HepG2 (cell line): ENCODE measurements around the gene PISD. TPM values are rescaled to one million over a fixed set of nuclear protein-coding genes. Genes with fewer than 3 reads are reported as not detected.
A peak's percentile ranks its signal among the peaks of the same experiment; 100 is the strongest.

ENCODE experiments used
- ARID5B ChIP-seq: IDR thresholded peaks from 2 replicates; pipeline ENCODE4 v1.4.0; 2020; ENCODE audit warnings: mild to moderate bottlenecking, missing genetic modification reagents
- HOXA3 ChIP-seq: sonication (generic); formaldehyde crosslinking; IDR thresholded peaks from 2 replicates; pipeline ENCODE4 v1.5.0; 2020; ENCODE audit warnings: missing genetic modification reagents
- MEIS2 ChIP-seq: sonication (generic); formaldehyde crosslinking; IDR thresholded peaks from 2 replicates; pipeline ENCODE4 v1.9.0; 2021; ENCODE audit warnings: mild to moderate bottlenecking, missing genetic modification reagents
- MYPOP ChIP-seq: sonication (generic); formaldehyde crosslinking; IDR thresholded peaks from 2 replicates; pipeline ENCODE4 v1.8.1; 2023; ENCODE audit warnings: mild to moderate bottlenecking, moderate library complexity, missing genetic modification reagents
- PRDM15 ChIP-seq: sonication (generic); formaldehyde crosslinking; IDR thresholded peaks from 2 replicates; pipeline ENCODE4 v1.4.0; 2020; ENCODE audit warnings: missing genetic modification reagents
- RBM22 ChIP-seq: fragments of 200-400 bp; formaldehyde crosslinking; optimal IDR thresholded peaks from 2 replicates; pipeline ENCODE3; 2017; ENCODE audit warnings: mild to moderate bottlenecking, low read length, moderate library complexity
- RERE ChIP-seq: IDR thresholded peaks from 2 replicates; pipeline ENCODE4 v1.6.1; 2016; ENCODE audit warnings: low read depth, missing genetic modification reagents, missing compliant biosample characterization
- RFX5 ChIP-seq: IDR thresholded peaks from 2 replicates; pipeline ENCODE4 v1.6.1; 2011; ENCODE audit warnings: low read depth, low read length, improper control_type of control experiment
- SMAD9 ChIP-seq: sonication (generic); formaldehyde crosslinking; IDR thresholded peaks from 2 replicates; pipeline ENCODE4 v1.5.1; 2020; ENCODE audit warnings: mild to moderate bottlenecking, missing genetic modification reagents
- ZFP36L2 ChIP-seq: sonication (generic); formaldehyde crosslinking; IDR thresholded peaks from 2 replicates; pipeline ENCODE4 v1.4.0; 2020; ENCODE audit warnings: missing genetic modification reagents
- ZFP41 ChIP-seq: sonication (generic); formaldehyde crosslinking; IDR thresholded peaks from 2 replicates; pipeline ENCODE4 v1.4.0; 2020; ENCODE audit warnings: mild to moderate bottlenecking, missing genetic modification reagents, borderline replicate concordance
- ZFYVE20 ChIP-seq: sonication (generic); formaldehyde crosslinking; IDR thresholded peaks from 2 replicates; pipeline ENCODE4 v1.8.0; 2023; ENCODE audit warnings: low read depth, mild to moderate bottlenecking, moderate library complexity, missing genetic modification reagents, borderline replicate concordance
- ZMYM3 ChIP-seq: sonication (generic); formaldehyde crosslinking; IDR thresholded peaks from 2 replicates; pipeline ENCODE4 v1.5.1; 2020; ENCODE audit warnings: mild to moderate bottlenecking, missing genetic modification reagents
- ZNF160 ChIP-seq: sonication (generic); formaldehyde crosslinking; IDR thresholded peaks from 2 replicates; pipeline ENCODE4 v1.8.0; 2022; ENCODE audit warnings: mild to moderate bottlenecking, inconsistent platforms, missing genetic modification reagents
- ZNF616 ChIP-seq: sonication (generic); formaldehyde crosslinking; IDR thresholded peaks from 2 replicates; pipeline ENCODE4 v1.5.0; 2020; ENCODE audit warnings: low read depth, mild to moderate bottlenecking, missing genetic modification reagents
- ZNF749 ChIP-seq: sonication (generic); formaldehyde crosslinking; IDR thresholded peaks from 2 replicates; pipeline ENCODE4 v1.8.0; 2022; ENCODE audit warnings: mild to moderate bottlenecking, missing genetic modification reagents, moderate library complexity, borderline replicate concordance
- ZSCAN25 ChIP-seq: sonication (generic); formaldehyde crosslinking; IDR thresholded peaks from 2 replicates; pipeline ENCODE4 v1.8.0; 2022; ENCODE audit warnings: mild to moderate bottlenecking, missing genetic modification reagents
- polyA plus RNA-seq, 8 experiments: library from polyadenylated mRNA; depleted of rRNA in 3 of 8; stranded (reverse) in 7 of 8; unstranded in 1 of 8; fragments of >200 nt; fragmentation: Illumina TruSeq in 4 of 8; extraction: Trizol in 4 of 8; gene quantifications; 2 replicates each; pipeline versions ENCODE4 v1.2.1 to v1.2.3, GENCODE V29; 2011 to 2016; ENCODE audit warnings: low read depth in 4 of 8, missing spikeins in 1 of 8, mixed read lengths in 1 of 8; ENCODE audit not compliant: insufficient read depth in 1 of 8
- total RNA-seq, 5 experiments: library from RNA; depleted of rRNA; stranded (reverse); fragments of >200 nt; fragmentation: Illumina TruSeq; extraction: Trizol; gene quantifications; 2 replicates each; pipeline ENCODE4 v1.2.3, GENCODE V29; 2016; ENCODE audit warnings: low read depth in 1 of 5

PISD gene
- total and polyA plus RNA-seq, 2 of the 13 experiments (the other 11 are each of a cell fraction or from before 2014, with no cell fraction given): 30.1 to 47.7 TPM

GRCh38 chr22:31579835-31580242 is 82.2 kb downstream of the PISD start (continued):
- TF ChIP-seq PRDM15 (CRISPR knock-in tag) (no peak), ZNF616 (CRISPR knock-in tag) (no peak), SMAD9 (CRISPR knock-in tag) (no peak), MYPOP (CRISPR knock-in tag) (no peak), ARID5B (CRISPR knock-in tag) (peak; percentile 95), RFX5 (no peak), MEIS2 (CRISPR knock-in tag) (peak; percentile 92), ZNF749 (CRISPR knock-in tag) (no peak), RBM22 (no peak), HOXA3 (CRISPR knock-in tag) (peak; percentile 80), ZFP41 (CRISPR knock-in tag) (no peak), ZMYM3 (CRISPR knock-in tag) (peak; percentile 72), RERE (CRISPR knock-in tag) (peak; percentile 76), ZSCAN25 (CRISPR knock-in tag) (no peak), ZFYVE20 (CRISPR knock-in tag) (no peak), ZFP36L2 (CRISPR knock-in tag) (no peak), ZNF160 (CRISPR knock-in tag) (no peak)
